Measurements from ENCODE around the gene LCP1.

GRCh38 chr13:46136688-46137087, 45.3 kb downstream of the LCP1 start:
- TF ChIP-seq SUZ12 (IDR thresholded peaks at IDR 0.05; ENCODE audit: extremely low read depth, insufficient read depth, insufficient read length) (no peak), YY1 (IDR thresholded peaks at IDR 0.05; ENCODE audit: insufficient read depth, insufficient read length) (no peak)
